Hepatocyte (in vitro differentiated cells): ENCODE measurements around the gene GNAI2. TPM values are rescaled to one million over a fixed set of nuclear protein-coding genes. Genes with fewer than 3 reads are reported as not detected.

Experiments
- DNase-seq: peaks from one replicate; pipeline ENCODE4 v3.0.0-alpha.2; 2016; ENCODE audit warnings: low spot score
- H2AFZ ChIP-seq: fragments of 200-600 bp; sonication (generic); 2 replicates; pipeline ENCODE4 v1.6.0; 2016; ENCODE audit warnings: antibody characterized with exemption, mild to moderate bottlenecking
- H3K27ac ChIP-seq: fragments of 200-600 bp; sonication (generic); 2 replicates; pipeline ENCODE4 v1.5.1; 2016; ENCODE audit warnings: mild to moderate bottlenecking
- H3K27me3 ChIP-seq: fragments of 200-600 bp; sonication (generic); 2 replicates; pipeline ENCODE4 v1.6.1; 2016
- H3K36me3 ChIP-seq: fragments of 200-600 bp; sonication (generic); replicated peaks from 2 replicates; pipeline ENCODE4 v1.5.1; 2016; ENCODE audit warnings: low read depth; ENCODE audit not compliant: insufficient read depth
- H3K4me1 ChIP-seq: fragments of 200-600 bp; sonication (generic); 2 replicates; pipeline ENCODE4 v1.5.1; 2016; ENCODE audit warnings: mild to moderate bottlenecking, moderate library complexity; ENCODE audit not compliant: insufficient read depth
- H3K4me2 ChIP-seq: fragments of 200-600 bp; sonication (generic); 2 replicates; pipeline ENCODE4 v1.6.0; 2016
- H3K4me3 ChIP-seq: fragments of 200-600 bp; sonication (generic); 2 replicates; pipeline ENCODE4 v1.5.1; 2016; ENCODE audit warnings: mild to moderate bottlenecking
- H3K79me2 ChIP-seq: fragments of 200-600 bp; sonication (generic); 2 replicates; pipeline ENCODE4 v1.6.0; 2017; ENCODE audit warnings: mild to moderate bottlenecking
- H3K9me2 ChIP-seq: fragments of 200-600 bp; sonication (generic); replicated peaks from 2 replicates; pipeline ENCODE4 v1.6.0; 2017; ENCODE audit warnings: mild to moderate bottlenecking; ENCODE audit not compliant: insufficient read depth
- H3K9me3 ChIP-seq: fragments of 200-600 bp; sonication (generic); 2 replicates; pipeline ENCODE4 v1.5.1; 2016; ENCODE audit warnings: low read depth, mild to moderate bottlenecking
- H4K20me1 ChIP-seq: fragments of 200-600 bp; sonication (generic); 2 replicates; pipeline ENCODE4 v1.6.0; 2016; ENCODE audit warnings: mild to moderate bottlenecking; ENCODE audit not compliant: insufficient read depth, poor library complexity, severe bottlenecking
- CTCF ChIP-seq: fragments of 200-600 bp; sonication (generic); IDR thresholded peaks from 2 replicates; pipeline ENCODE4 v1.5.1; 2016; ENCODE audit warnings: antibody characterized with exemption, mild to moderate bottlenecking; ENCODE audit not compliant: poor library complexity
- EZH2 ChIP-seq: fragments of 200-600 bp; sonication (generic); IDR thresholded peaks from 2 replicates; pipeline ENCODE4 v1.6.1; 2016; ENCODE audit warnings: antibody characterized with exemption, mild to moderate bottlenecking, borderline replicate concordance
- EZH2phosphoT487 ChIP-seq: fragments of 200-600 bp; sonication (generic); IDR thresholded peaks from one replicate; pipeline ENCODE4 v1.6.1; 2018; ENCODE audit warnings: antibody characterized with exemption, mild to moderate bottlenecking, low read depth, moderate library complexity; ENCODE audit not compliant: unreplicated experiment, severe bottlenecking
- WGBS: methylation state at CpG from one replicate; pipeline ENCODE4 v1.1.6; 2016; ENCODE audit warnings: low lambda C conversion rate; ENCODE audit errors: missing lambda C conversion rate; 5-methylcytosine and 5-hydroxymethylcytosine counted together
- polyA plus RNA-seq: library from polyadenylated mRNA; unstranded; fragments of >200 nt; fragmentation: Nextera tagmentation; extraction: Ambion mirVana; gene quantifications from 2 replicates; pipeline ENCODE4 v1.2.1, GENCODE V29; 2016
- total RNA-seq: library from RNA; depleted of rRNA; stranded (reverse); fragments of >200 nt; gene quantifications from 2 replicates; pipeline ENCODE4 v1.2.3, GENCODE V29; 2014

Gene GNAI2
- total and polyA plus RNA-seq, 2 experiments from 2014 or later, result 103 to 233 TPM

- 22% methylated on average over 50 of the region's 61 CpGs for WGBS
- Histone ChIP-seq H4K20me1 (no peaks in the 10 kb centered on the region), H3K36me3 (no peaks in the 10 kb centered on the region), H3K9me3 (no peaks in the 10 kb centered on the region), H3K27me3 (peaks cover 10% of the 10 kb centered on the region), H2AFZ (no peak overlapping the region), H3K79me2 (peaks cover 21% of the 10 kb centered on the region), H3K27ac (no peak overlapping the region), H3K4me2 (peak overlapping the region; percentile 69), H3K9me2 (no peaks in the 10 kb centered on the region), H3K4me1 (peaks cover 45% of the 10 kb centered on the region), H3K4me3 (no peak overlapping the region)
- DNase-seq, result peak; percentile 90
- TF ChIP-seq EZH2 (no peak), EZH2phosphoT487 (no peak), CTCF (peak; percentile 99)
These were observed 37.1 kb downstream of the GNAI2 start for GRCh38 chr3:50272911-50273688.

- Histone ChIP-seq H3K9me2 (no peaks in the 10 kb centered on the region), H3K27me3 (peaks cover 10% of the 10 kb centered on the region), H2AFZ (no peak overlapping the region), H3K4me1 (peaks cover 40% of the 10 kb centered on the region), H3K4me3 (no peak overlapping the region), H3K27ac (no peak overlapping the region), H3K79me2 (peaks cover 21% of the 10 kb centered on the region), H3K4me2 (no peak overlapping the region), H3K36me3 (no peaks in the 10 kb centered on the region), H3K9me3 (no peaks in the 10 kb centered on the region), H4K20me1 (no peaks in the 10 kb centered on the region)
- TF ChIP-seq EZH2phosphoT487 (no peak), EZH2 (no peak), CTCF (no peak)
- 89% methylated on average over 21 of the region's 31 CpGs for WGBS
- no peak for DNase-seq
These were observed 37.7 kb downstream of the GNAI2 start for GRCh38 chr3:50273689-50274065.

GRCh38 chr3:50274371-50275104, 38.5 kb downstream of the GNAI2 start:
- no peaks in the 10 kb centered on the region for H3K36me3 ChIP-seq
- TF ChIP-seq EZH2phosphoT487 (no peak), CTCF (peak; percentile 76), EZH2 (no peak)
- H3K4me3 ChIP-seq, result no peak overlapping the region
- H4K20me1 ChIP-seq, result no peaks in the 10 kb centered on the region
- H3K4me1 ChIP-seq, result peaks cover 33% of the 10 kb centered on the region
- no peak overlapping the region for H3K4me2 ChIP-seq
- H3K27ac ChIP-seq, result no peak overlapping the region
- WGBS, result 42% methylated on average over 20 of the region's 26 CpGs
- H3K9me2 ChIP-seq, result no peaks in the 10 kb centered on the region
- peaks cover 21% of the 10 kb centered on the region for H3K79me2 ChIP-seq
- DNase-seq, result peak; percentile 83
- H3K27me3 ChIP-seq, result peaks cover 10% of the 10 kb centered on the region
- H2AFZ ChIP-seq, result no peak overlapping the region
- H3K9me3 ChIP-seq, result no peaks in the 10 kb centered on the region
